Common myeloid progenitor, CD34-positive (primary cell): Measurements from ENCODE around the gene ATP6V1D. TPM values are rescaled to one million over a fixed set of nuclear protein-coding genes. Genes with fewer than 3 reads are reported as not detected.
"Not testable (repeated sequence)": the region's sequence is repeated elsewhere in the genome, so short reads cannot be mapped to it uniquely, and the experiment has no call there.

Source experiments
- CTCF ChIA-PET: fragments of 350-600 bp; sonication (Branson Sonifier 250); formaldehyde crosslinking; loops from one replicate; lab custom pipeline; 2021; ENCODE audit warnings: antibody characterized with exemption; lab: Charles Lee
- POLR2A ChIA-PET: fragments of 350-600 bp; sonication (Branson Sonifier 250); formaldehyde crosslinking; loops from one replicate; lab custom pipeline; 2021; ENCODE audit warnings: antibody characterized with exemption; lab: Charles Lee
- DNase-seq, 3 donors: peaks; one replicate each; pipeline versions ENCODE4 v3.0.0 to v3.0.0-alpha.2; 2013
- H3K27ac ChIP-seq, 2 experiments: 1 replicate in 1 of 2; 2 replicates in 1 of 2; pipeline ENCODE4 v1.7.0; 2013; ENCODE audit warnings: inconsistent platforms in 2 of 2, low read length in 2 of 2, mild to moderate bottlenecking in 2 of 2, low read depth in 1 of 2, moderate library complexity in 1 of 2; ENCODE audit not compliant: severe bottlenecking in 2 of 2, insufficient read depth in 1 of 2, poor library complexity in 1 of 2
- H3K27me3 ChIP-seq, 5 experiments: replicated peaks in 2 of 5; 1 replicate in 3 of 5; 2 replicates in 2 of 5; pipeline versions ENCODE4 v1.6.1 to v1.7.0; 2013; ENCODE audit warnings: low read length in 4 of 5, mild to moderate bottlenecking in 2 of 5, moderate library complexity in 2 of 5, inconsistent platforms in 1 of 5; ENCODE audit not compliant: insufficient read depth in 5 of 5, control insufficient read depth in 4 of 5
- H3K36me3 ChIP-seq, 4 experiments: 1 replicate in 2 of 4; 2 replicates in 2 of 4; pipeline versions ENCODE4 v1.6.1 to v1.7.0; 2013; ENCODE audit warnings: low read length in 3 of 4, control low read depth in 1 of 4, mild to moderate bottlenecking in 1 of 4; ENCODE audit not compliant: control insufficient read depth in 4 of 4, insufficient read depth in 4 of 4
- H3K4me1 ChIP-seq, 4 experiments: 1 replicate in 3 of 4; 2 replicates in 1 of 4; pipeline versions ENCODE4 v1.6.1 to v1.7.1; 2013; ENCODE audit warnings: low read length in 3 of 4, mild to moderate bottlenecking in 3 of 4, control low read depth in 1 of 4, inconsistent platforms in 1 of 4, moderate library complexity in 1 of 4; ENCODE audit not compliant: control insufficient read depth in 4 of 4, insufficient read depth in 4 of 4; ENCODE audit errors: control extremely low read depth in 1 of 4
- H3K4me3 ChIP-seq, 7 experiments: 1 replicate in 4 of 7; 2 replicates in 3 of 7; pipeline versions ENCODE4 v1.5.1 to v1.7.0; 2013; ENCODE audit warnings: mild to moderate bottlenecking in 7 of 7, low read length in 6 of 7, moderate library complexity in 6 of 7, inconsistent platforms in 2 of 7, low read depth in 2 of 7, control low read depth in 1 of 7; ENCODE audit not compliant: insufficient read depth in 4 of 7, control insufficient read depth in 1 of 7; ENCODE audit errors: extremely low read depth in 1 of 7
- H3K9me3 ChIP-seq, 5 experiments: 1 replicate in 4 of 5; 2 replicates in 1 of 5; pipeline versions ENCODE4 v1.6.1 to v1.7.1; 2013; ENCODE audit warnings: low read length in 4 of 5, mild to moderate bottlenecking in 2 of 5, inconsistent platforms in 1 of 5, low read depth in 1 of 5, moderate library complexity in 1 of 5; ENCODE audit not compliant: control insufficient read depth in 4 of 5, insufficient read depth in 2 of 5; ENCODE audit errors: control extremely low read depth in 1 of 5
- WGBS: methylation state at CpG from one replicate; pipeline ENCODE4 v1.1.5; 2013; ENCODE audit not compliant: insufficient coverage; 5-methylcytosine and 5-hydroxymethylcytosine counted together
- polyA plus RNA-seq: library from polyadenylated mRNA; unstranded; fragments of 120-200 nt; gene quantifications from one replicate; pipeline ENCODE4 v1.2.1, GENCODE V29; 2013

ATP6V1D gene
- polyA plus RNA-seq, result 36.4 TPM

DNA sequence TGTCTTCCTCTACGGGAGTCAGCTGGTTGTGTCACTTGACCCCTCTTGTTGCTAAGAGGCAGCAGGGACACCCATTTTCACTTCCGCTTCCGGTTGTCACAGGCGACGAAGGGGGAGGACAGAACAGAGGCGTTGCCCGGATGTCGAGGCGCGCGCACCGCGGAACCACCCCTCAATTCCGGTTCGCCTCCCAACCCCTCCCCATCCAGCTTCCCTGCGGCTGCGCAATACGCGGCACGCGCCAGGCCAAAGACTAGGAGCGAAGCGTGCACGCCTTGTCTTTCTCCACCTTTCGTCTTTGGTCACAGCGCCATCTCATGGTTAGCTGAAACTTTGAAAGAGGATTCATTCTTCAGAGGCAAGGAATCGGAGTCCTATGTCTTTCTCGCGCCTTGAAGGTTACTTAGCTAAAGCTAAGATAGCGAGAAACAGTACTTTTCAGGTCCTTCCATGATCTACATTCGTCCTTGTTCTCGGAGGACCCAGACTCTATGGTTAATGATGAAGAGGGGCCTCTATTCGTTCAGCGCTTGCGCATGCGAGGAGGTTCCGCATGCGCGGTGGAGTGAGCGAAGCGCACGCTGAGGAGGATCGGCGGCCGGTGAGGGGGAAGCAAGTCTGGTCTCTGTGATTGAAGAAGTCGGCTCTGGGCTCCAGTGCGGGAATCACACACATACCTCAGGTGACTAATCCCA, at the start of gene ATP6V1D, which contains the start of gene EIF2S1:
Gene ATP6V1D, minus strand, starts transcription at position 30 of the 695 bp plus-strand sequence. CDS start 106 bp downstream, outside the sequence.
Gene EIF2S1, plus strand, starts transcription at position 554 of the 695 bp plus-strand sequence. CDS start 4,440 bp downstream, outside the sequence.
- peak within 1 kb of the TSS; percentile 81 to 99 (median 94) for H3K4me3 ChIP-seq
- peaks cover 0 to 11% (median 4%) of the 10 kb centered on the region in 4 experiments for H3K36me3 ChIP-seq
- DNase-seq, result peak; percentile 99 to 100 (median 99)
- H3K9me3 ChIP-seq, result no peaks in the 10 kb centered on the region
- 0% methylated on average over 43 of the region's 47 CpGs for whole genome bisulfite sequencing
- CTCF ChIA-PET, result interaction anchor here (0.7 to 2.3 kb wide), 7 partner anchors 9 to 67 kb away, joined by 3 to 11 read pairs (median 3); no protein-coding TSS in a partner anchor
- H3K27me3 ChIP-seq, result no peaks in the 10 kb centered on the region
- POLR2A ChIA-PET, result interaction anchor here (1.3 kb wide), 1 partner anchor 31 kb away, joined by 4 read pairs; no protein-coding TSS in a partner anchor
- H3K4me1 ChIP-seq, result peaks cover 15 to 36% (median 22%) of the 10 kb centered on the region in 4 experiments
- H3K27ac ChIP-seq, result peak within 1 kb of the TSS; percentile 99 to 100

DNA sequence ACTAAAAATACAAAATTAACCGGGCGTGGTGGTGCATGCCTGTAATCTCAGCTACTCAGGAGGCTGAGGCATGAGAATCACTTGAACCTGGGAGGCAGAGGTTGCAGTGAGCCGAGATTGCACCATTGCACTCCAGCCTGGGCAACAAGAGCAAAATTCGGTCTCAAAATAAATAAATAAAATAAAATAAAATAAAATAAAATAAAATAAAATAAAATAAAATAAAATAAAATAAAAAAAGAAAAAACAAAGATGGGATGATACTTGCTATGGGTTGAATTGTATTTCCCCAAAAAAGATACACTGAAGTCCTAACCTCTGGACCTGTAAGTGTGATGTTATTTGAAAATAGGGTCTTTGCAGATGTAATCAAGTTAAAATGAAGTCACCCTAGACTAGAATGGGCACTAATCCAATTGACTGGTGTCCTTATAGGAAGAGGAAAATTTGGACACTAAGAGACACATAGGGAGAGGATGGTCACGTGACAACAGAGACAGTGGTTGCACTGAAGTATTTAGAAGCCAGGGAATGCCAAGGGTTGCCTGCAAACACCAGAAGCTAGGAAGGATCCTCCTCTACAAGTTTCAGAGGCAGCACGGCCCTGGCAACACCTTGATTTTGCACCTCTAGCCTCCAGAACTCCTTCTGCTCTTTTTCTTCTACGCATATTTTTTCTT, 48.7 kb upstream of the ATP6V1D start:
- H3K36me3 ChIP-seq, H3K4me3 ChIP-seq, H3K4me1 ChIP-seq, H3K27ac ChIP-seq, CTCF ChIA-PET, DNase-seq, POLR2A ChIA-PET, H3K9me3 ChIP-seq: not testable (repeated sequence)
- peaks cover 0 to 27% (median 15%) of the 10 kb centered on the region in 5 experiments for H3K27me3 ChIP-seq
- WGBS, result 88% methylated on average over 3 of the region's 7 CpGs

DNA sequence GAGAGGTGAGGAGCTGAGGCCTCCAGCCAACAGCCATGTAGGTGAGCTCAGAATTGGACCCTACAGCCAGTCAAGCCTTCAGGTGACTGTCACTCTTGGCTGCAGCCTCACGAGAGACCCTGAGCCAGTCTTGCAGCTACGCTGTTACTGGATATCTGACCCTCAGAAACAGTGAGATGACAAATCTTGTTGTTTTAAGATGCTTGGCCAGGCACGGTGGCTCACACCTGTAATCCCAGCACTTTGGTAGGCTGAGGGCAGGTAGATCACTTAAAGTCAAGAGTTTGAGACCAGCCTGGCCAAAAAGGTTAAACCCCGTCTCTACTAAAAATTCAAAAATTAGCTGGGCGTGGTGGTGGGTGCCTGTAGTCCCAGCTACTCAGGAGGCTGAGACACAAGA, 46.2 kb upstream of the ATP6V1D start:
- ChIA-PET POLR2A (no interaction called here), CTCF (interaction anchor here (1.1 to 1.7 kb wide), 3 partner anchors 9 to 15 kb away, joined by 3 to 4 read pairs (median 4); no protein-coding TSS in a partner anchor)
- Histone ChIP-seq H3K36me3 (no peaks in the 10 kb centered on the region), H3K4me1 (no peaks in the 10 kb centered on the region), H3K27ac (no peak overlapping the region), H3K27me3 (peaks cover 0 to 7% (median under 1%) of the 10 kb centered on the region in 5 experiments), H3K9me3 (no peaks in the 10 kb centered on the region), H3K4me3 (no peak overlapping the region)
- DNase-seq, result no peak
- 90% methylated on average over 5 of the region's 5 CpGs for WGBS

DNA sequence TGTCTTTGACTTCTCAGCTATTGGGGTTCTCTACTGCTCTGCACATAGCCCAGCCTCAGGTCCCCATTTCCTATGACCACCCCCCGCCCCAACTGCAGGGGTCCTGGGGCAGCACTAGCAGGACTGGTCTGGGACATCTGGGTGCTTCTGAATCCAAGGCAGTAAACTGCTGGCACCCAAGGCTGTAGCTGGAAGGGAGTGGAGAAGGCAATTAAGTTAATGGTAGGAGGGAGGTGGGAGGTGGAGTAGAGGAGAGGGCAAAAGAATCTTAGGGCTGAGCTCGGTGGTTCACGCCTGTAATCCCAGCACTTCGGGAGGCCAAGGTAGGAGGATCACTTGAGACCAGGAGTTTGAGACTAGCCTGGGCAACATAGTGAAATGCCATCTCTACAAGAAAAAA, 40.8 kb upstream of the ATP6V1D start:
- 94% methylated on average over 2 of the region's 4 CpGs for WGBS
- CTCF ChIA-PET, result interaction anchor here (1.0 to 1.6 kb wide), 5 partner anchors 10 to 24 kb away, joined by 3 to 5 read pairs (median 3); no protein-coding TSS in a partner anchor
- H3K4me3 ChIP-seq, result no peak overlapping the region
- H3K4me1 ChIP-seq, result no peaks in the 10 kb centered on the region
- POLR2A ChIA-PET, result interaction anchor here (0.6 kb wide), 1 partner anchor 11 kb away, joined by 4 read pairs; no protein-coding TSS in a partner anchor
- H3K27me3 ChIP-seq, result no peaks in the 10 kb centered on the region
- no peaks in the 10 kb centered on the region for H3K36me3 ChIP-seq
- H3K27ac ChIP-seq, result no peak overlapping the region
- no peak for DNase-seq
- no peaks in the 10 kb centered on the region for H3K9me3 ChIP-seq

DNA sequence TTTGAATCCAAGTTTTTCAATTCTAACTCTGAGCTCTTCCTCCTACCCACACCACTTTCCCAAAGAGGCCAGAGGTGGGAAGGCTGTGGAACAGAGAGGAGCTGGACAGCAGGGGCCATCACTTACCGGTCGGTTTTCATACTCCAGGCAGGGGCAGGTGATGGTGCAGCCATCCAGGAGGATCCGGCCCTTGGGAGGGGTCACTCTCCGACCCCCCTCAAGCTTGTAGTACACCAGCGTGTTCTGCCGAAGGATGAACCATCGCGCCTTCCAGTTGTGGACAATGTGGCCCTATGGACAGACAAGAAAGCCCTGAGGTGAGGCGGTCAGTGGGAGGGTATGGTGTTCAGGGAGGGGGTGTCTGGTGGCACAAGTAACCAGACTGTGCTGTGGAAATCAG, 37.9 kb upstream of the ATP6V1D start:
- no peak for DNase-seq
- WGBS, result 97% methylated on average over 9 of the region's 9 CpGs
- H3K4me3 ChIP-seq, result no peak overlapping the region
- H3K9me3 ChIP-seq, result no peaks in the 10 kb centered on the region
- H3K36me3 ChIP-seq, result no peaks in the 10 kb centered on the region
- H3K4me1 ChIP-seq, result no peaks in the 10 kb centered on the region
- no peak overlapping the region for H3K27ac ChIP-seq
- ChIA-PET POLR2A (no interaction called here), CTCF (interaction anchor here (0.9 kb wide), 2 partner anchors 8 to 12 kb away, joined by 3 read pairs; no protein-coding TSS in a partner anchor)
- no peaks in the 10 kb centered on the region for H3K27me3 ChIP-seq

DNA sequence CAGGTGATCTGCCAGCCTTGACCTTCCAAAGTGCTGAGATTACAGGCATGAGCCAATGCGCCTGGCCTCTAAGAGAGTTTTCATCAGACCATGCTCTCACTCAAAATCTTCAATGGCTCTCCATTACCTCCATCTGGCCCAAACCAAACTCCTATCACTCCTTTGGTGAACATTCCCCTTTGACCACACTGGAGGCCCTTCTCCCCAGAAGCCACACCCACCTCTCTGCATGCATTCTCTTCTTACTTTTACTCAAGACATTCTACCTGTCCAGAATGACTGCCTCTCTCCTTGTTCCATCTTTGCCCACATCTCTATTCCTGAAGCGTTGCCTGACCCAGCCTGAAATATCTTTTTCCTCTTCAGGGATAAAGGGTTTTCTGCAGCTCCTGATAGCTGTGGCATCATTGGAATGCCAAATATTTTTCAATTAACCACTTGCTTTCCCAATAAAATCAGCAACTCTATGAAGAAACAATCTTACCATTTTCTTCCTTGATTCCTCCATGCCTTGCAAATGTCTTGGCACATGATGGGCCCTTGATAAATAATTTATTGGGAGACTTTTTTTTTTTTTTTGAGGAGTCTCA, 36.9 kb upstream of the ATP6V1D start:
- no peaks in the 10 kb centered on the region for H3K9me3 ChIP-seq
- POLR2A ChIA-PET, result no interaction called here
- no peak for DNase-seq
- WGBS, result 100% methylated on average over 2 of the region's 2 CpGs
- CTCF ChIA-PET, result interaction anchor here (1.3 kb wide), 1 partner anchor 10 kb away, joined by 4 read pairs; no protein-coding TSS in a partner anchor
- H3K27me3 ChIP-seq, result no peaks in the 10 kb centered on the region
- peaks cover 0 to 5% (median 2%) of the 10 kb centered on the region in 4 experiments for H3K4me1 ChIP-seq
- no peak overlapping the region for H3K27ac ChIP-seq
- no peaks in the 10 kb centered on the region for H3K36me3 ChIP-seq
- H3K4me3 ChIP-seq, result no peak overlapping the region
